Adrenal gland (tissue), 5 donors: ENCODE data around the gene FAN1.

Experiments
- CTCF ChIP-seq, 6 experiments: fragments of 450-650 bp in 4 of 6; fragments of 200-600 bp in 2 of 6; sonication (generic) in 1 of 6; IDR thresholded peaks; 1 replicate in 5 of 6; 2 replicates in 1 of 6; pipeline versions ENCODE4 v1.5.1 to v1.8.0; 2016 to 2021; ENCODE audit warnings: antibody characterized with exemption in 6 of 6, mild to moderate bottlenecking in 2 of 6, moderate library complexity in 1 of 6
- POLR2A ChIP-seq, 2 donors: fragments of 450-650 bp; IDR thresholded peaks; one replicate each; pipeline ENCODE4 v1.6.1; 2017; ENCODE audit warnings: antibody characterized with exemption in 2 of 2, mild to moderate bottlenecking in 2 of 2, moderate library complexity in 1 of 2
- donor health status: DM: no; HTN: no; CAD: no.

- TF ChIP-seq CTCF (IDR thresholded peaks at IDR 0.05) (no peak), POLR2A (IDR thresholded peaks at IDR 0.05) (no peak)
Observed at GRCh38 chr15:30865257-30865656, 38.5 kb upstream of the FAN1 start.
